GM12878 (cell line): Measurements from ENCODE around the gene UNC5B. TPM values are rescaled to one million over a fixed set of nuclear protein-coding genes. Genes with fewer than 3 reads are reported as not detected.

Experiments
- ATAC-seq: fragments of 200-7000 bp; cut with Tn5 transposase; 3 replicates; pipeline ENCODE4 v1.9.1; 2020; ENCODE audit warnings: mild to moderate bottlenecking, moderate library complexity
- BruUV-seq: library from RNA; stranded (reverse); fragments of 400-500 nt; replicated peaks from 2 replicates; lab custom pipeline; 2021; lab: Mats Ljungman, UMichigan
- CTCF ChIA-PET: fragments of 300-600 bp; sonication (Branson Sonifier 250); formaldehyde crosslinking; extraction: SDS; loops from one replicate; lab custom pipeline; 2021; ENCODE audit warnings: inconsistent platforms; lab: Yijun Ruan, JAX
- POLR2A ChIA-PET: fragments of 350-600 bp; formaldehyde crosslinking; extraction: SDS; loops from one replicate; lab custom pipeline; 2021; ENCODE audit warnings: inconsistent platforms; lab: Charles Lee
- RAD21 ChIA-PET: fragments of 300-600 bp; sonication (Branson Sonifier 250); formaldehyde crosslinking; loops from one replicate; lab custom pipeline; 2023; ENCODE audit warnings: antibody characterized with exemption; ENCODE audit not compliant: unreplicated experiment; lab: Charles Lee
- SMC1A ChIA-PET: fragments of 300-600 bp; sonication (Branson Sonifier 250); formaldehyde crosslinking; loops from one replicate; lab custom pipeline; 2023; ENCODE audit not compliant: unreplicated experiment, uncharacterized antibody; lab: Charles Lee
- DNase-seq: peaks from one replicate; pipeline ENCODE4 v3.0.0-alpha.2; 2011; ENCODE audit warnings: low read depth, low spot score
- FAIRE-seq: peaks from 3 replicates; lab custom pipeline; 2011; peaks lifted over from hg19 to GRCh38; lab: Jason Lieb, UNC
- H2AFZ ChIP-seq: 2 replicates; pipeline ENCODE4 v1.6.0; 2011; ENCODE audit warnings: low read depth, low read length, control low read depth; ENCODE audit not compliant: control insufficient read depth
- H3K27ac ChIP-seq: 2 replicates; pipeline ENCODE4 v1.5.1; 2011; ENCODE audit warnings: control low read depth; ENCODE audit not compliant: control insufficient read depth, insufficient read depth
- H3K27me3 ChIP-seq, 2 experiments: replicated peaks in 1 of 2; 2 replicates each; pipeline versions ENCODE4 v1.6.0 to v1.6.1; 2011; ENCODE audit warnings: low read length in 1 of 2; ENCODE audit not compliant: control insufficient read depth in 2 of 2, insufficient read depth in 2 of 2
- H3K36me3 ChIP-seq, 2 experiments: 2 replicates each; pipeline ENCODE4 v1.5.1; 2011; ENCODE audit warnings: low read length in 1 of 2; ENCODE audit not compliant: control insufficient read depth in 2 of 2, insufficient read depth in 2 of 2
- H3K4me1 ChIP-seq: 2 replicates; pipeline ENCODE4 v1.6.1; 2011; ENCODE audit warnings: mild to moderate bottlenecking, low read length, moderate library complexity, mixed read lengths; ENCODE audit not compliant: control insufficient read depth, insufficient read depth
- H3K4me2 ChIP-seq: 2 replicates; pipeline ENCODE4 v1.6.0; 2011; ENCODE audit warnings: control low read depth; ENCODE audit not compliant: control insufficient read depth, insufficient read depth
- H3K4me3 ChIP-seq: fragments of 200-600 bp; sonication (generic); 2 replicates; pipeline ENCODE4 v1.5.1; 2016
- H3K79me2 ChIP-seq: 2 replicates; pipeline ENCODE4 v1.6.0; 2011; ENCODE audit warnings: low read length; ENCODE audit not compliant: control insufficient read depth, insufficient read depth
- H3K9ac ChIP-seq: 2 replicates; pipeline ENCODE4 v1.8.0; 2011; ENCODE audit warnings: low read length, control low read depth, mixed read lengths; ENCODE audit not compliant: control insufficient read depth, insufficient read depth
- H3K9me3 ChIP-seq: replicated peaks from 3 replicates; pipeline ENCODE4 v1.5.1; 2011; ENCODE audit warnings: mild to moderate bottlenecking, low read length; ENCODE audit not compliant: control insufficient read depth, insufficient read depth
- H4K20me1 ChIP-seq: 2 replicates; pipeline ENCODE4 v1.6.0; 2011; ENCODE audit not compliant: control insufficient read depth, insufficient read depth
- CHD1 ChIP-seq: IDR thresholded peaks from 2 replicates; pipeline ENCODE4 v1.6.1; 2012; ENCODE audit warnings: low read depth, low read length, improper control_type of control experiment
- CHD2 ChIP-seq: IDR thresholded peaks from 2 replicates; pipeline ENCODE4 v1.6.1; 2011; ENCODE audit warnings: low read depth, low read length, improper control_type of control experiment, borderline replicate concordance
- FOS ChIP-seq: IDR thresholded peaks from 3 replicates; pipeline ENCODE4 v1.6.1; 2011; ENCODE audit warnings: borderline replicate concordance; ENCODE audit not compliant: insufficient read length; ENCODE audit errors: extremely low read depth
- GATAD2B ChIP-seq: fragments of 450-650 bp; conservative IDR thresholded peaks from 2 replicates; pipeline ENCODE4 v1.6.1; 2017; ENCODE audit warnings: low read depth, mild to moderate bottlenecking, moderate library complexity
- HCFC1 ChIP-seq: fragments of 150-350 bp; IDR thresholded peaks from 2 replicates; pipeline ENCODE4 v1.6.1; 2014; ENCODE audit warnings: low read length
- HDAC2 ChIP-seq: fragments of 200-600 bp; sonication (generic); IDR thresholded peaks from 2 replicates; pipeline ENCODE4 v1.6.1; 2017
- HDAC6 ChIP-seq: fragments of 200-600 bp; sonication (generic); IDR thresholded peaks from one replicate; pipeline ENCODE4 v1.8.0; 2017; ENCODE audit warnings: antibody characterized with exemption; ENCODE audit not compliant: unreplicated experiment
- PBX3 ChIP-seq: IDR thresholded peaks from 2 replicates; pipeline ENCODE4 v1.6.1; 2011; ENCODE audit warnings: mild to moderate bottlenecking, low read depth, low read length, moderate library complexity; ENCODE audit not compliant: insufficient replicate concordance
- POLR2AphosphoS5 ChIP-seq: IDR thresholded peaks from 2 replicates; pipeline ENCODE4 v1.6.1; 2011; ENCODE audit warnings: mild to moderate bottlenecking, low read length, inconsistent platforms
- RUNX3 ChIP-seq: IDR thresholded peaks from 2 replicates; pipeline ENCODE4 v1.6.1; 2012; ENCODE audit warnings: low read length, inconsistent platforms
- SMC3 ChIP-seq: IDR thresholded peaks from 2 replicates; pipeline ENCODE4 v1.6.1; 2011; ENCODE audit warnings: low read length, improper control_type of control experiment, borderline replicate concordance
- SUPT20H ChIP-seq: IDR thresholded peaks from 2 replicates; pipeline ENCODE4 v1.6.1; 2011; ENCODE audit warnings: low read depth, mild to moderate bottlenecking, low read length, moderate library complexity, borderline replicate concordance; ENCODE audit not compliant: control insufficient read depth
- WRNIP1 ChIP-seq: IDR thresholded peaks from 2 replicates; pipeline ENCODE4 v1.6.1; 2011; ENCODE audit warnings: low read depth, low read length, improper control_type of control experiment, borderline replicate concordance
- WGBS: methylation state at CpG from one replicate; pipeline ENCODE4 v1.1.6; 2016; ENCODE audit warnings: low lambda C conversion rate; ENCODE audit not compliant: insufficient replicate concordance, insufficient coverage; ENCODE audit errors: missing lambda C conversion rate; 5-methylcytosine and 5-hydroxymethylcytosine counted together
- in situ Hi-C: fragments of 300-500 bp; cut with MboI; formaldehyde crosslinking; loops from 9 replicates; pipeline ENCODE4 v1.14.3; 2018; ENCODE audit warnings: mixed read lengths
- intact Hi-C: fragments of 100-400 bp; cut with micrococcal nuclease; formaldehyde crosslinking; loops from one replicate; pipeline ENCODE4 v1.14.2; 2022; ENCODE audit not compliant: unreplicated experiment
- polyA plus RNA-seq, 11 experiments: library from polyadenylated mRNA; depleted of rRNA in 4 of 11; unstranded in 6 of 11; stranded (reverse) in 5 of 11; fragments of >200 nt; fragmentation: Nextera tagmentation in 4 of 11; fragmentation: Illumina TruSeq in 1 of 11; extraction: Ambion mirVana in 4 of 11; extraction: Trizol in 1 of 11; gene quantifications; 1 replicate in 1 of 11; 2 replicates in 10 of 11; pipeline versions ENCODE4 v1.2.1 to v1.2.3, GENCODE V29; 2011 to 2016; ENCODE audit warnings: inconsistent platforms in 2 of 11, missing spikeins in 2 of 11, low read depth in 1 of 11
- total RNA-seq, 4 experiments: library from RNA; depleted of rRNA in 3 of 4; stranded (reverse); fragments of >200 nt in 3 of 4; fragmentation: Illumina TruSeq in 1 of 4; extraction: Trizol in 1 of 4; gene quantifications; 2 replicates each; pipeline versions ENCODE4 v1.2.1 to v1.2.3, GENCODE V29; 2013 to 2021
- TF ChIP-seq, protein P1 (sequence below): fragments of 450-650 bp; formaldehyde crosslinking; IDR thresholded peaks from 2 replicates; pipeline ENCODE4 v1.4.0; 2020; ENCODE audit warnings: mild to moderate bottlenecking, moderate library complexity
- TF ChIP-seq, protein P2 (sequence below): fragments of 150-350 bp; IDR thresholded peaks from 2 replicates; pipeline ENCODE4 v1.6.1; 2016; ENCODE audit warnings: low read depth, low read length

The UNC5B gene
- total and polyA plus RNA-seq, 10 of the 15 experiments (the other 5 are each of a cell fraction or from before 2014, with no cell fraction given) = 0.03 to 0.08 TPM; not detected in 8

DNA sequence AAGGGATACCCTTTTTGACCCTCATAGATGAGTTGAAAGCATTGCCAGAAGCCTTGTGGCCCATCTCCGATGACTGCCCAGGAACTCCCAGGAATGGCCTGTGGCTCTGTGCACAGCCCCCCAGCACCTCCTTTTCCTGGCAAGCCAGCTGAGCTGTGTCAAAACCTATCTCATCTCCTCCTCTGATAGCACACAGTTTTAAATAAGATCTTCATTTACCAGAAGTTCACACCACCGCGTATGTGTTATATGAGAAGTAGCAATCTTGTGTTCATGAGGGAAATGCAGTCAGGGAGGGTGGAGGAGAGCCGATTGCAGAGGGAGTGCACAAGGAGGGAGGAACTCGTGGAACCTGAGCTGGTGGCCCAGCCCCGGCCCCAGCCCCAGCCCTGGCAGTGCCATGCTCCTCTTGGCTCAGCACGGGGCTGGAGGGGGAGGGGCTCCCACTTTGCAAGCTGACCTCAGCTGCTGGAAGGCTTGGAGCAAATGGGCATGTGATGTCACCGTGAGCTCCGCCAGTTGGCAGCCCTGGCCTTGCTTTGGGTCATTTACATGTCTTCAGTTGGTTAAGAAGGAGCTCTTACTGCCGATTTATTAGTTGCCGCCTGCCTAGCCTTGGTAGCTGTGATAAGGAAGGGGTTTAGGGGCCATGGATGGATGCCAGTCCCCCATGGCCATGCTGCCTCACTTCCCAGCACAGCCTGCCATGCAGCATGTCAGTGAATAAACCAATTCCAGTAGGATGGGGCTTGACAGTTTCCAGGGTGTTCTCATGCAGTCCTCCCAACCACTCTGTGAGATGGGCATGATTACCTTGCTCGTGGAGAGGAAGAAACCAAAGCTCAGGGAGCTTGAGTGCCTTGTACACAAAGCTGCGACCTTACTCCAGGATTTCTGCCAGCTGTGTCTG is 20.0 kb downstream of the UNC5B start:
- ChIA-PET SMC1A (no interaction called here), CTCF (no interaction called here)
- H3K36me3 ChIP-seq = no peaks in the 10 kb centered on the region
- FAIRE-seq = no peak
- WGBS = 28% methylated on average over 13 of the region's 13 CpGs
- H2AFZ ChIP-seq = no peak overlapping the region
- no TSS peak for BruUV-seq
- H3K9ac ChIP-seq = no peak overlapping the region
- no peak for TF ChIP-seq POLR2AphosphoS5
- TF ChIP-seq RUNX3 = no peak
- TF ChIP-seq GATAD2B = no peak
- TF ChIP-seq CHD1 = no peak
- TF ChIP-seq HDAC6 = no peak
- TF ChIP-seq, protein P1, sequence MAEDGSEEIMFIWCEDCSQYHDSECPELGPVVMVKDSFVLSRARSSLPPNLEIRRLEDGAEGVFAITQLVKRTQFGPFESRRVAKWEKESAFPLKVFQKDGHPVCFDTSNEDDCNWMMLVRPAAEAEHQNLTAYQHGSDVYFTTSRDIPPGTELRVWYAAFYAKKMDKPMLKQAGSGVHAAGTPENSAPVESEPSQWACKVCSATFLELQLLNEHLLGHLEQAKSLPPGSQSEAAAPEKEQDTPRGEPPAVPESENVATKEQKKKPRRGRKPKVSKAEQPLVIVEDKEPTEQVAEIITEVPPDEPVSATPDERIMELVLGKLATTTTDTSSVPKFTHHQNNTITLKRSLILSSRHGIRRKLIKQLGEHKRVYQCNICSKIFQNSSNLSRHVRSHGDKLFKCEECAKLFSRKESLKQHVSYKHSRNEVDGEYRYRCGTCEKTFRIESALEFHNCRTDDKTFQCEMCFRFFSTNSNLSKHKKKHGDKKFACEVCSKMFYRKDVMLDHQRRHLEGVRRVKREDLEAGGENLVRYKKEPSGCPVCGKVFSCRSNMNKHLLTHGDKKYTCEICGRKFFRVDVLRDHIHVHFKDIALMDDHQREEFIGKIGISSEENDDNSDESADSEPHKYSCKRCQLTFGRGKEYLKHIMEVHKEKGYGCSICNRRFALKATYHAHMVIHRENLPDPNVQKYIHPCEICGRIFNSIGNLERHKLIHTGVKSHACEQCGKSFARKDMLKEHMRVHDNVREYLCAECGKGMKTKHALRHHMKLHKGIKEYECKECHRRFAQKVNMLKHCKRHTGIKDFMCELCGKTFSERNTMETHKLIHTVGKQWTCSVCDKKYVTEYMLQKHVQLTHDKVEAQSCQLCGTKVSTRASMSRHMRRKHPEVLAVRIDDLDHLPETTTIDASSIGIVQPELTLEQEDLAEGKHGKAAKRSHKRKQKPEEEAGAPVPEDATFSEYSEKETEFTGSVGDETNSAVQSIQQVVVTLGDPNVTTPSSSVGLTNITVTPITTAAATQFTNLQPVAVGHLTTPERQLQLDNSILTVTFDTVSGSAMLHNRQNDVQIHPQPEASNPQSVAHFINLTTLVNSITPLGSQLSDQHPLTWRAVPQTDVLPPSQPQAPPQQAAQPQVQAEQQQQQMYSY (CRISPR knock-in tag) = no peak
- TF ChIP-seq HDAC2 = no peak
- no peak for TF ChIP-seq FOS
- TF ChIP-seq, protein P2, sequence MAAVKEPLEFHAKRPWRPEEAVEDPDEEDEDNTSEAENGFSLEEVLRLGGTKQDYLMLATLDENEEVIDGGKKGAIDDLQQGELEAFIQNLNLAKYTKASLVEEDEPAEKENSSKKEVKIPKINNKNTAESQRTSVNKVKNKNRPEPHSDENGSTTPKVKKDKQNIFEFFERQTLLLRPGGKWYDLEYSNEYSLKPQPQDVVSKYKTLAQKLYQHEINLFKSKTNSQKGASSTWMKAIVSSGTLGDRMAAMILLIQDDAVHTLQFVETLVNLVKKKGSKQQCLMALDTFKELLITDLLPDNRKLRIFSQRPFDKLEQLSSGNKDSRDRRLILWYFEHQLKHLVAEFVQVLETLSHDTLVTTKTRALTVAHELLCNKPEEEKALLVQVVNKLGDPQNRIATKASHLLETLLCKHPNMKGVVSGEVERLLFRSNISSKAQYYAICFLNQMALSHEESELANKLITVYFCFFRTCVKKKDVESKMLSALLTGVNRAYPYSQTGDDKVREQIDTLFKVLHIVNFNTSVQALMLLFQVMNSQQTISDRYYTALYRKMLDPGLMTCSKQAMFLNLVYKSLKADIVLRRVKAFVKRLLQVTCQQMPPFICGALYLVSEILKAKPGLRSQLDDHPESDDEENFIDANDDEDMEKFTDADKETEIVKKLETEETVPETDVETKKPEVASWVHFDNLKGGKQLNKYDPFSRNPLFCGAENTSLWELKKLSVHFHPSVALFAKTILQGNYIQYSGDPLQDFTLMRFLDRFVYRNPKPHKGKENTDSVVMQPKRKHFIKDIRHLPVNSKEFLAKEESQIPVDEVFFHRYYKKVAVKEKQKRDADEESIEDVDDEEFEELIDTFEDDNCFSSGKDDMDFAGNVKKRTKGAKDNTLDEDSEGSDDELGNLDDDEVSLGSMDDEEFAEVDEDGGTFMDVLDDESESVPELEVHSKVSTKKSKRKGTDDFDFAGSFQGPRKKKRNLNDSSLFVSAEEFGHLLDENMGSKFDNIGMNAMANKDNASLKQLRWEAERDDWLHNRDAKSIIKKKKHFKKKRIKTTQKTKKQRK = no peak
- TF ChIP-seq SUPT20H = no peak
- TF ChIP-seq WRNIP1 = no peak
- no peak for TF ChIP-seq CHD2
- TF ChIP-seq PBX3 = no peak
- TF ChIP-seq SMC3 = no peak
- no peak for TF ChIP-seq HCFC1
- TF ChIP-seq, all 136 proteins: peak for 0
- Histone ChIP-seq H3K27ac (no peak overlapping the region), H3K27me3 (peaks cover 0 to 2% of the 10 kb centered on the region in 2 experiments; a peak in 3 of 4 replicates), H3K4me1 (no peaks in the 10 kb centered on the region), H3K9me3 (no peaks in the 10 kb centered on the region), H4K20me1 (no peaks in the 10 kb centered on the region), H3K4me3 (no peak overlapping the region), H3K79me2 (no peaks in the 10 kb centered on the region), H3K4me2 (no peak overlapping the region)
- intact Hi-C loops (no loop called here), in situ Hi-C loops (no loop called here)
- DNase-seq = no peak
- ChIA-PET POLR2A (no interaction called here), RAD21 (no interaction called here)
- no peak for ATAC-seq
